Prostate gland (tissue), 2 donors: Measurements from ENCODE around the gene HS6ST2. TPM values are rescaled to one million over a fixed set of nuclear protein-coding genes. Genes with fewer than 3 reads are reported as not detected.

ENCODE experiments used
- DNase-seq: peaks from one replicate; pipeline ENCODE4 v3.0.0-alpha.2; 2019; ENCODE audit warnings: low spot score
- H3K27ac ChIP-seq, 2 donors: fragments of 200-600 bp; sonication (generic); 2 replicates each; pipeline ENCODE4 v1.5.1; 2017 to 2019
- H3K27me3 ChIP-seq: fragments of 200-600 bp; sonication (generic); replicated peaks from 2 replicates; pipeline ENCODE4 v1.5.1; 2019; ENCODE audit not compliant: insufficient read depth
- H3K36me3 ChIP-seq, 2 donors: fragments of 200-600 bp; sonication (generic); 1 replicate in 1 of 2; 2 replicates in 1 of 2; pipeline versions ENCODE4 v1.5.1 to v1.8.1; 2017 to 2019
- H3K4me1 ChIP-seq: fragments of 200-600 bp; sonication (generic); replicated peaks from 2 replicates; pipeline ENCODE4 v1.5.1; 2019
- H3K4me3 ChIP-seq, 2 donors: fragments of 200-600 bp; sonication (generic); 2 replicates each; pipeline ENCODE4 v1.5.1; 2017 to 2019
- H3K9me3 ChIP-seq: fragments of 200-600 bp; sonication (generic); 2 replicates; pipeline ENCODE4 v1.5.1; 2017
- CTCF ChIP-seq, 4 experiments: fragments of 200-600 bp in 2 of 4; fragments of 450-650 bp in 2 of 4; sonication (generic) in 2 of 4; IDR thresholded peaks; 1 replicate in 3 of 4; 2 replicates in 1 of 4; pipeline ENCODE4 v1.5.1; 2016 to 2019; ENCODE audit warnings: antibody characterized with exemption in 4 of 4, mild to moderate bottlenecking in 2 of 4, moderate library complexity in 2 of 4
- POLR2A ChIP-seq: fragments of 450-650 bp; IDR thresholded peaks from one replicate; pipeline ENCODE4 v1.6.1; 2016; ENCODE audit warnings: antibody characterized with exemption, mild to moderate bottlenecking
- POLR2AphosphoS5 ChIP-seq: sonication (generic); formaldehyde crosslinking; IDR thresholded peaks from one replicate; pipeline ENCODE4 v1.6.1; 2017; ENCODE audit warnings: antibody characterized with exemption
- WGBS: methylation state at CpG from one replicate; pipeline ENCODE4 v1.1.5; 2018; 5-methylcytosine and 5-hydroxymethylcytosine counted together
- intact Hi-C: fragments of 100-400 bp; cut with DNase I; formaldehyde crosslinking; loops from one replicate; pipeline ENCODE4 v1.14.2; 2022
- total RNA-seq, 2 donors: library from RNA; depleted of rRNA; stranded (reverse); fragments of >200 nt; gene quantifications; one replicate each; pipeline ENCODE4 v1.1.0, GENCODE V29; 2016

Gene HS6ST2
- total RNA-seq, 2 donors from 2014 or later, result 1.1 to 6.1 TPM

GRCh38 chrX:132821974-132822633, 136.3 kb downstream of the HS6ST2 start:
- intact Hi-C loops, result no loop called here
- TF ChIP-seq POLR2A (no peak), CTCF (IDR thresholded peaks at IDR 0.05) (no peak), POLR2AphosphoS5 (no peak)
- DNase-seq, result no peak
- H3K27ac ChIP-seq, result no peak overlapping the region
- no peaks in the 10 kb centered on the region for H3K4me1 ChIP-seq
- H3K36me3 ChIP-seq, result no peaks in the 10 kb centered on the region
- H3K27me3 ChIP-seq, result no peaks in the 10 kb centered on the region
- H3K4me3 ChIP-seq, result no peak overlapping the region
- WGBS, result 83% methylated on average over 3 of the region's 3 CpGs
- H3K9me3 ChIP-seq, result no peaks in the 10 kb centered on the region

- TF ChIP-seq POLR2AphosphoS5 (no peak), POLR2A (no peak), CTCF (IDR thresholded peaks at IDR 0.05) (no peak)
- no peaks in the 10 kb centered on the region for H3K4me1 ChIP-seq
- no peak overlapping the region for H3K27ac ChIP-seq
- no peak for DNase-seq
- no peak overlapping the region for H3K4me3 ChIP-seq
- WGBS, result 72% methylated on average over 5 of the region's 5 CpGs
- H3K9me3 ChIP-seq, result no peaks in the 10 kb centered on the region
- intact Hi-C loops, result no loop called here
- no peaks in the 10 kb centered on the region for H3K27me3 ChIP-seq
- no peaks in the 10 kb centered on the region for H3K36me3 ChIP-seq
Measured at GRCh38 chrX:132820675-132821074, 137.8 kb downstream of the HS6ST2 start.

DNA sequence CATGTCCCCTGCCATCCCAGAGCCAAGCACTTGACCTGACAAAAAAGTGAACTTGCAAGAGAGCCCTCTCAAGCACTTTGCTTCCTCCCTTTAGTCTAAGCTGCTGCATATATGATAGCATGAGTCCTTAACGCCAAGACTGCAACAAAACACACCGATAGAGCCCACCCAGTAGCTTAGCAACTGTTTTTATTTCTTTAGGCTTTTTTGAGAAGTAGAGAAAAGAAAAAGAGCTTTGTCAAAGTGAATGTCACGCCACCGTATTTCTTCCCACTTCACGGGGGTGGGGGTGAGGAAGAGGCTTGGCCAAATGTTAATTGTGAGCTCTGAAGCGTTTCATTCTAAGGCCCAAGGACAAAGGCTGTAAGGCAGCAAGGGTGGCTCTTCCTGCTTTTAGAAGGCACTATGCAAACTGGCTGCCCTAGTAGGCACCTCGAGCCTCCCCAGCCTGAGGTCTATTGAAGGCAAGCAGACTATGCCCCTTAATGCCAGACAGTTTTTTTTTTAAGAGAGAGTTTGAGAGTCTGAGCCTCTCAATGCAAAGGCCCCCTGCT, 138.6 kb downstream of the HS6ST2 start:
- H3K27me3 ChIP-seq, result no peaks in the 10 kb centered on the region
- WGBS, result 78% methylated on average over 7 of the region's 7 CpGs
- no peak for DNase-seq
- H3K4me3 ChIP-seq, result no peak overlapping the region
- no peaks in the 10 kb centered on the region for H3K9me3 ChIP-seq
- intact Hi-C loops, result no loop called here
- no peak overlapping the region for H3K27ac ChIP-seq
- no peak for TF ChIP-seq CTCF (IDR thresholded peaks at IDR 0.05)
- no peak for TF ChIP-seq POLR2AphosphoS5
- no peak for TF ChIP-seq POLR2A
- no peaks in the 10 kb centered on the region for H3K4me1 ChIP-seq
- no peaks in the 10 kb centered on the region for H3K36me3 ChIP-seq

DNA sequence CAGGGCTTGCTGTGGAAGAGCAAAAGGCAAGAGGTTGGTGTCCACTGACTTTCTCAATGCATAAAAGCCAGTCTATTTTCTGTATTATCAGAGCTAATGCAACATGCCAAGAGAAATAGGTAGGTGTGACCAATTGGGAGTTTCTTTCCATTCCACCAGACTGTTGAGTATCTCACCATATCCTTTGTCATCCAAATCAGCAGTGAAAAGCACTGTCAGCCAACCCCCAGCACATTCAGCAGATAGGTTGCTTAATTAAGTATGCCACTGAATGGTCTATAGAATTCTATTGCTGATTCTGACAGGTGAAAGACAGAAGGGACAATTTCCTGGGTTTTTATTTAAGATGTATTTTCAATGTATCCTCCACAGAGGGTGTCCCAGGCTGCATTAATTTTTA, 139.8 kb downstream of the HS6ST2 start:
- H3K27ac ChIP-seq, result no peak overlapping the region
- H3K4me1 ChIP-seq, result no peaks in the 10 kb centered on the region
- no peak for TF ChIP-seq POLR2A
- no peak for TF ChIP-seq CTCF (IDR thresholded peaks at IDR 0.05)
- no peak for TF ChIP-seq POLR2AphosphoS5
- H3K9me3 ChIP-seq, result no peaks in the 10 kb centered on the region
- no peaks in the 10 kb centered on the region for H3K27me3 ChIP-seq
- H3K36me3 ChIP-seq, result no peaks in the 10 kb centered on the region
- intact Hi-C loops, result no loop called here
- no peak for DNase-seq
- H3K4me3 ChIP-seq, result no peak overlapping the region

DNA sequence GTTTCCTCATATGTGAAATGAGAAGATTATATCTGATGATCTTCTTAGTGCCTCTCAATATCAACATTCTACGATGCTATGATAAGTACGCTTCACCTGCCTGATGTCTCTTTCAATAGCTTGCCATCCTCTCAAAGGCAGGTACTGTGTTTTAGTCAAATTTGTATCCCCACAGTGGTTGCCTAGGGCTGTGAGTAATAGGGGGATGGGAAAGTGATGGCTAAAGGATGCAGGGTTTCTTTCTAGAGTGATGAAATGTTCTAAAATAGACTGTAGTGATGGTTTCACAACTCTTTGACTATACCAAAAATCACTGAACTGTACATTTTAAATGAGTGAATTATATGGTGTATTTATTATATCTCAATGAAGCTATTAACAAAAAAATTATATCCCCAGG, 142.8 kb downstream of the HS6ST2 start:
- no peaks in the 10 kb centered on the region for H3K4me1 ChIP-seq
- H3K36me3 ChIP-seq, result no peaks in the 10 kb centered on the region
- no peaks in the 10 kb centered on the region for H3K9me3 ChIP-seq
- 100% methylated on average over 2 of the region's 2 CpGs for WGBS
- no peak for TF ChIP-seq POLR2AphosphoS5
- TF ChIP-seq POLR2A, result no peak
- TF ChIP-seq CTCF (IDR thresholded peaks at IDR 0.05), result no peak
- no peak overlapping the region for H3K27ac ChIP-seq
- H3K27me3 ChIP-seq, result no peaks in the 10 kb centered on the region
- DNase-seq, result no peak
- no peak overlapping the region for H3K4me3 ChIP-seq
- intact Hi-C loops, result no loop called here
